UCSD-AML1 (cell line): ENCODE data around the gene L3MBTL4.
"Not testable (repeated sequence)": the region's sequence is repeated elsewhere in the genome, so short reads cannot be mapped to it uniquely, and the experiment has no call there.

Experiments used
- DNase-seq: peaks from one replicate; lab custom pipeline; 2025; ENCODE audit not compliant: unreplicated experiment; lab: John Stamatoyannopoulos, UW

The L3MBTL4 gene

DNA sequence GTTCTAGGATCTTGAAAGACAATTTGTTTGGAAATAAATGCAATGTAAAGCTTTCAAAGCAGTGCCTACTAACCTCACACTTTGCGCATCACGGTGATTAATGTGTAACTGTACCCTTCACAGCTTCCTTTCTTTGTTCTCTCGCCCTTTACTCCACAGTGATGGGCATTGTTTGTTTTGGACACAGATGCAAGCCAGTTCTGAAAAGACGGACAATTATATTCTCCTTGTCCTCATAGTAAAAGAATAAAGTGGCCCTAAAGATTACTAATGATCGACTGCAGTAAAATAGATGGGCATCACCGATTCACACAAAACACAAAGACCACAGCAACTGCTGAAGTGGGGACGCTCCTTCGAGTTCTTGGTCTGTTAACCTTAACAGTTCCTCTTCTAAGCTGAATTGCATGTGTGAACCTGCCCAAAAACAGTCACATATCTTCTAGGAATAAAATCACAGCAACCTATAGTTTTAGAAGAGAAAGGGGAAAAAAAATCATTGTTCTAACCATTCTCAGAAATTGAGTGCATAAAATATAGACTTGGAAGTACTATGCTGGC is 7.7 kb downstream of the L3MBTL4 start:
- DNase-seq = no peak

DNA sequence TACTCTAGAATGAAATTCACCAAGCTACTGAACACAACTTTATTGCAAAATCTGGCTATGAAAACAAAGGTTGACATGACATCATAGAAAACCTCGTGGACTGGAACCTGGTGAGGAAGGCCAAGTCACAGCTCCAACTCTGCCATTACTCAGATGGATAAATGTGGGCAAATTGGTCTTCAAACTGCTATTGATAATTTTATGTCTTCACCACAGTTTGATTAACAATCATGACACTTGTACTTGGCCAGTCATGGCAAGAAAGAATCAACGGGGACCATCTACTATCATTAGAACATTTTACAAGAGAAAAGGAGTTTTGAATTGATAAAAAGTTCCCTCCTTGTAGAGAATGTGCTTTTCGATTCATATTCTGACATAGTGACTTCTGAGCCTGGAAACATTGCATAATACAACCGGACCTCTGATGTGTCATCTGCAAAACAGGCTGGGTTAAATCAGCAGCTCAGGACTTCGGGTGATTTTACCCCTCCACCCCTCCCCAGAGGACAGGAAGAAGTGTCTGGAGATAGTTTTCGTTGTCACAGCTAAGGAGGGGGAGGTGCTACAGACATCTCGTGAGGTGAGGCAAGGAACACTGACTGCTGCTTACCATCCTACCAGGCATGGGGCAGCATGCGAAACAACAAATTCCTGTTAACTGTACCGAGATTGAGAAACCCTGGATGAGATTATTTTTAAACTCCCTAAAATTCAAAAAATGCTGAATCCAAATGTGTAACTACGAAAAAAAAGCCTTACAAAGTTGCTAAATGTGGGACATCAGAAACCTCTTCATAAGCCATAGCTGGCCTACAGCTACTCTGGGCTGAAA is 8.4 kb downstream of the L3MBTL4 start:
- DNase-seq = no peak

DNA sequence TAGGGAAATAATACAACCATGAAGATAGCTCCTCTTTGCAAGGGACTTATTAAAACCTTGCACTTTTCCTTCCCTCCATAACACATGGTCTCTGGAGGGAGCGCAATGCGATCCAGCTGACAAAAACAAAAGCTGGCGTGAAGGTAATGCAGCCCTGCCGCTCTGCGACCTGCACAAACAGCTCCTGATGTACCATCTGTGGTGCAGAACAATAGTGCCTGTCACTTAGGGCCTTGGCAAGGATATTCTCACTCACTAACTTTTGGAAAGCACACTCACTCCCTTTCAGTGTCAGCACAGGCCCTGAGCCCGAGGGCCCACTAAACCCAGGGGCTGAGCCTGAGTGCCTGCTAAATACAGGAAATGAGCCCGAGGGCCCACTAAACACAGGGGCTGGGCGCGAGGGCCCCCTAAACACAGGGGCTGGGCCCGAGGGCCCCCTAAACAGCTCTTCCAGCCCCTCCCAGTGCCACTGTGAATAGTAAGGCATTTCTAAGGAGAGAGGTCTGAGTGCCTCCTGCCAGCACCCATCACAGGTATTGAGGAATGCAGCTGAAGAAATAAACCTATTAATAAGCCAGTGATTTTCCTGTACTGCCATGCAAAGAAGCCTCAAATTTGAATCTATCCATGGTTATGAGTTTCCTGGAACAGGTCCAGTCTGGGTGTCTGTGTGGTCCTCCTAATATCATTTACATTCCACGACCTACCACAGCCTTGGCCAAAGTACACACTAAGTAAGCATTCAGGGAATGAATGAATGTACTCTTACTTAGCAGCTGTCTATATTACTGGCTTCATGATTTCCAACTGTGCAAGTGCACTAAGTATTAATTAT is 9.3 kb downstream of the L3MBTL4 start:
- no peak for DNase-seq

DNA sequence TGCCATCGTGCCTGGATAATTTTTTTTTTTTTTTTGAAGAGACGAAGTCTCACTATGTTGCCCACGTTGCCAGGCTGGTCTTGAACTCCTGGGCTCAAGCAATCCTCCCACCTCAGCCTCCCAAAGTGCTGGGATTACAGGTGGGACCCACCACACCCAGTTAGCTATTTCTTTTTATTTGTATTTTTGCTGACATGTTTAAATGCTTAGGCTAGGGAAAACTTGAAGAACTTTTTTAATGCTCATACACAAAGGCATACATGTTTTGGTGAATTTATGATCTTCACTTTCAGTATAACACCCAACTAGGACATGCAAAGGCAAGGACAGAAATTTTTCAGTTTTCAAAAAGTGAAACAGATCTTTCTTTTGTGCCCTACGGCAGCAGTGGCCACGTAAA is 9.9 kb downstream of the L3MBTL4 start:
- no peak for DNase-seq

DNA sequence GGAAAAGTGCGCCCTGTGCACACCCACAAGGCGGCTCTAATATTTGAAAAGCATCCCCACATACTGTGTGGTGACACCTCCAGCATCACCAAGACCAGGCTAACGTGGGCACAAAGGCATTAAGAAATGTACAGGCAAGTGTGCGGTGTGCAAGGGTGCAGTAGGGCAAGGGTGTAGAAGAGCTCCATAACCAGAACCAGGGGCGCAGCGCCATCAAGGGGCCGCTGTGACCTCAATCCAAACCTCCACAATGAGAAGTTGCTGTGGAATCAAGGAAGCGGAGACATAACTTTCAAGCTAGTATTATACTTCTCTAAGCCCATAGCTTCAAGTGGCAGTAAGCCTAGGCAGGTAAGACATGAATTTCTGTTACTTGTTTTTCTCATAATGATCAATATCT is 13.0 kb downstream of the L3MBTL4 start:
- peak; percentile 9 for DNase-seq

DNA sequence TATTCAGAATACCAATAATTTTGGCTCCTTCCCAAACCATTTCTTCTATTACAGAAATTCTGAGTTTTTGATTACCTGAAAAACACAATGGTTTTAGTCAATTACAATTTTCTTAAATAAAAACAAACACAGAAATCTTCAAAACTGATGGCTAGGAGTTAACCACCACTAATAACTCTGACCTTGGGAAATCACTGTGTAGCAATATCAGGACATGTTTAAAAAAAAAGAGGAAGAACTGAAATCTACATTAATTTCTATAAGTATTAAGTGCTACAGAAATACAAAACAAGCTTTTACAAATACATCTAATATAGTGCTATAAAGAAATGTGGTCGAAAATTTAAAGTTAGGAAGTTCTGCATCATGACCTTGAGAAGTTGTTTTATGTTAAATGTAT is 14.9 kb downstream of the L3MBTL4 start:
- DNase-seq = no peak

DNA sequence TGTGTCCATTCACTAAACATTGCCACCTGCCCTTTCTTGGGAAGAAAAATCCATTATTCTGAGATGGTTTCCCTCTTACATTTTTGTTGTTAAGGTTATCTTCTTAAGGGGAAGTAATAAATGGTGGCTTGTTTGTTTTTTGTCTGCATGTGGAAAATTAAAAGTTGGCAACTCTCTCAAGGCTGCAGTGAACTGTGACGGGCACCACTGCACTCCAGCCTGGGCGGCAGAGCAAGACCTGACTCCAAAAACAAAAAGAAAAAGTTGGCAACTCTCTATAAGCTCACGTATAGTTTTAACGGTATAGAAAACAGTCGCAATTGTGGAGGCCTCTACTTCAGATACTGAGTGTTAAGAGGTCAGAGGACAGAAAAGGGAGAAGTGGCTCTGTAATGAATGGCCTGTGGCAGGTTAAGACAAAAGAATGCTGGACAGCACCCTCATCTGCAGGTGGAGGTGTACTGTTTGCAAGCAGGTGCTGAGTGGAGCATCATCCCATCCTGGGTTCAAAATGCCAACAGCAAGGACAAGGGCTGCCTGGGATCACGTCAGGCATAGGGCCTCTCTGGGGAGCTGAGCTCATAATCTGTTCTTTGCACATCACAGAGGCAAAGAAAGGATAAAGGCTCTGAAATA is 16.7 kb downstream of the L3MBTL4 start:
- DNase-seq = no peak

DNA sequence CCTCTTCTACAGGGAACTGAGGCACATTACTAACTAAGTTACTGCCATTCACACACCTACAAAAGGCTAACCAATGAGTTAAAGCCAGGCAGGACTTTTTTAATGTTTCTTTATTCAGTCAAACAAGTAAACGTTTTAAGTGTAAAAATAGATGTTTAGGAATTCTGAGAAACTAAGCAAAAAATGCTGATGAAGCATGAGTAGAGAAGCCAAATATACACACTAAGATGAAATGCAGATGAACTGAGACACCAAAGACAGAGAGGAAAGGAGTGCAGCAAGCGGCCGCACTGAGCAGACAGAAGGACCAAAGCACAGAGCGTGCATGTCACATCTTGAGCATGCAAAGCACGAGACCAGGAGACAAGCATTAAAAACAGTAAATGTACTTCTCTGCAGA is 17.9 kb downstream of the L3MBTL4 start:
- DNase-seq = no peak

DNA sequence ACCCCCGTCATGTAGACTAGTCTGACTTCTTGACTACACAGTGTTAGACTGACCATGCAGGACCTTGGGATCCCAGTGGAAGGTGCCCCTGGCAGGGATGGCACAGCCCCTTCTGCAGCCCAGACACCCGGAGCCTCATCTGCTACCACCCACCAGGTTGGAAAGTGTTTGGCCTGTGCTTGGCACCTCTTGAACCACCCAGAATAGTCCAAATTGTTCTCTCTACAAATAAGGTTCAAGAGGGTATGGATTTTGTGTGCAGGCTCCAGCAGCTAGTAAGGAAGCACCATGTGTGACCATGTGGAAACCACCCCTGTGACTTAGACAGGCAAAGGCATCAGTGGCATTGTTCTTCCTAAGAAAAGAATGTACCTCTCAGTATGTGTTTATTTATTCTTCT is 18.4 kb downstream of the L3MBTL4 start:
- DNase-seq = no peak

DNA sequence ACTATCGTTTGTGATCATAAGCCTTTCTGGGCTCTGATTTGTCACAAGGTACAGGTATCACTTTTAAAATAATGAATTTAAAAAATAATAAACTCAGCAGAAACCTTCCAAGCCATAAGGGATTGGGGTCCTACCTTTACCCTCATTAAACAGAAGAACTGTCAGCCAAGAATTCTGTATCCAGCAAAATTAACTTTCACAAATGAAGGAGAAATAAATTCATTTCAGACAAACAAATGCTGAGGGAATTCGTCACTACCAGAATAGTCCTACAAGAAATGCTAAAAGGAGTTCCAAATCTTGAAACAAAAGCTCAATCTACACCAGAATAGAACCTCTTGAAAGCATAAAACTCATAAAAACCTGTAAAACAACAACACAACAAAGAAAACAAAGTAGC is 25.7 kb downstream of the L3MBTL4 start:
- DNase-seq = no peak

DNA sequence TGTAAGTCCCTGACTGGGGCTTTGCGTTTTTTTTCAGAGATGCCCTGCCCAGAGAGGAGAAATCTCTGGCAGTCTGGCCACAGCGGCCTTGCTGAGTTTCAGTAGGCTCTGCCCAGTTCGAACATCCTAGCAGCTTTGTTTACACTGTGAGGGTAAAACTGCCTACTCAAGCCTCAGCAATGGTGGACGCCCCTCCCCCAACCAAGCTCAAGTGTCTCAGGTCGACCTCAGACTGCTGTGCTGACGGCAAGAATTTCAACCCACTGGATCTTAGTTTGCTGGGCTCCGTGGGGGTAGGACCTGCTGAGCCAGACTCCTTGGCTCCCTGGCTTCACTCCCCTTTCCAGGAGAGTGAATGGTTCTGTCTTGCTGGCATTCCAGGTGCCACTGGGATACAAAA is 31.7 kb downstream of the L3MBTL4 start:
- no peak for DNase-seq

DNA sequence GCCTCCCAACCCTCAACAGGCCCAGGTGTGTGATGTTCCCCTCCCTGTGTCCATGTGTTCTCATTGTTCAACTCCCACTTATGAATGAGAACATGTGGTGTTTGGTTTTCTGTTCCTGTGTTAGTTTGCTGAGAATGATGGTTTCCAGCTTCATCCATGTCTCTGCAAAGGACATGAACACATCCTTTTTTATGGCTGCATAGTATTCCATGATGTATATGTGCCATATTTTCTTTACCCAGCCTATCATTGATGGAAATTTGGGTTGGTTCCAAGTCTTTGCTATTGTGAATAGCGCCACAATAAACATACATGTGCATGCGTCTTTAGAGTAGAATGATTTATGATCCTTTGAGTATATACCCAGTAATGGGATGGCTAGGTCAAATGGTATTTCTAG is 37.2 kb downstream of the L3MBTL4 start:
- not testable (repeated sequence) for DNase-seq

DNA sequence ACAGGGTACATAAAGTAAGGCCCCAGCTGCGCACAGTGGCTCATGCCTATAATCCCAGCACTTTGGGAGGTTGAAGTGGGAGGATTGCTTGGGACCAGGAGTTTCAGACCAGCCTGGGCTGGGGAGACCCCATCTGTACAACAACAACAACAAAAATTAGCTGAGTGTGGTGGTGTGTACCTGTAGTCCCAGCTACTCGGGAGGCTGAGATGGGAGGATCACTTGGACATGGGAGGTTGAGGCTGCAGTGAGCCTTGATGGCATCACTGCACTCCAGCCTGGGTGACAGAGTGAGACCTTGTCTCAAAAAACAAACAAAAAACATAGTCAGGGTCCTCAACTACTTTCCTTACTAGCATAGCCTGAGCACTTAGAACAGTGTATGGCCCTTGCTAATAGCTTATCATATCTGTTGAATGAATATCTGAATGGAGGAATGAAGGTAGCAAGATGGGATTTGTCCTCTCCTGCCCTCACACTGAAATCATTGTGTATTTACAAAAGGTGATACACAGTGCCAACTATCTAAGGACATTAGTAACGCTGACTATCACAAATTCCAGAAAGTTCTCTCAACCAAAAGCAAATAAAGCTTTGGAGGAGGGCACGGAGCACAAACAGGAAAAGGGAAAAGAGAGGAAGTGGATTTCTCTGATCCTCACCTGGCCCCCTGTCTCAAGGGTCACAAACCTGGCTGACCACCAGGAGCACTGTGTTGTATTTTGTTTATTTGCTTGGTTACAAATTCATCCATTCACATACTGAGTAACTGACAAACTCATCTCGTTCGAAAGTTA is 38.1 kb downstream of the L3MBTL4 start:
- no peak for DNase-seq

DNA sequence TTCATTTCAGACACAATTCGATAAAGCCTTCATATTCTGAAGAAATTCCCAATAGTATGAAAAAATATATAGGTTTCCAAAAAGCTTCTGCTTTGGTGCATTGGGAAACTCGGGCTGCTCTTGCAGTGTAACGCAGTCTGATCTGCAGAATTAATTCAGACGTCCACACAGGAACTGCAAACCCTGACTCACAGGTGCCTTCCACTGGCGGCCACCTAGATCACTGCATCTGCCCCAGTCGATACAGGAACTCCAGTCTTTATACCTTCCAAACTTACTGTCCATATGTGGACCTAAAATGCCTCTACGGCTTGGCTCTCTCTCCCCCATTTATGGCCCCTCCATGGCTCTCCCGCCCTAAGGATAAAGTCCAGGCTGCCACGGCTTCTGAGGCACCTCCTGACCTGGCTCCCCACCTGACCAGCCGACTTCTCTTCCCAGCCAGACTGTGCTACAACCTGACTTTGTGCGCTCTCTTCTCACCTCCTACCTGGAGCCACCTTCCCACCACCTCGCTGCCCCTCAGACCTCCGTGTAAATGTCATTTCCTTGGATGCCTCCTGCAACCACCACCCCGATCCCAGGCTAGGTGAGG is 39.7 kb downstream of the L3MBTL4 start:
- no peak for DNase-seq

DNA sequence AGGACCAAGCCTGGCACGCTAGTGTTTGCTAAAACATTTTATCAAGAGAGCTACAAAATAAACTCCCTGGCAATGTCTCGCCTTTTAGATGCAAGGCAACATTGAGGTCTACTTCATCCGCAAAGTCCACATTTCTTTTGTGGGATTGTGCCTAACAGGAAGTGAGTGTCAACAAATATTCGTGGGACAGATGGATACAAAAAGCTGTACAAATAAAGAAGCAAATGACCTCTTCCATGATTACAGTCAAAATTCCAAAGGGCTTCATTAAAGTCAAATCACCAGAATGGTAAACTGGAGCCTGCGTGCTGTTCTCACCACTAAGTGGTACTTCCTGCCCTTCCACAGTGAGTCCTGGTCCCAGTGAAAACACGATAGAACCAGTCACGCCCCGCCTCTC is 40.4 kb downstream of the L3MBTL4 start:
- no peak for DNase-seq

DNA sequence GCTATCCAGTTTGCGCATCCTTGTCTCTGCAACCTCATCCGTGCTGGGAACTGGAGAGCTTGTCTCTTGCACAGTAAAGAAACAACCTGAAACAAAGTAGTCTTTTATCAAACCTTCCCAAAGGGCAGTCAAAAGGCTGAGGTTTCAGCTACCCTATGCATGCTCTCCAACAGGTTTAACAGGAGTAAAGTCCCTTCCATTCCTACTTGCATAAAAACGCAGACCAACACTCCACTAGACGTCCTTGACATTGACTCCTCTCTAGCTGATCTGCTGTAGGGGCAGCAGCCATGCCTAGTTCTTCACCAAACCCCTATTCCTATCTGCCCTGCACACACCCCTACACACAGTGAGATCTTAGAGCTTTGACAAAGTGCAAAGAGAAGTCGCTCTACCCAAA is 41.5 kb downstream of the L3MBTL4 start:
- DNase-seq = no peak

DNA sequence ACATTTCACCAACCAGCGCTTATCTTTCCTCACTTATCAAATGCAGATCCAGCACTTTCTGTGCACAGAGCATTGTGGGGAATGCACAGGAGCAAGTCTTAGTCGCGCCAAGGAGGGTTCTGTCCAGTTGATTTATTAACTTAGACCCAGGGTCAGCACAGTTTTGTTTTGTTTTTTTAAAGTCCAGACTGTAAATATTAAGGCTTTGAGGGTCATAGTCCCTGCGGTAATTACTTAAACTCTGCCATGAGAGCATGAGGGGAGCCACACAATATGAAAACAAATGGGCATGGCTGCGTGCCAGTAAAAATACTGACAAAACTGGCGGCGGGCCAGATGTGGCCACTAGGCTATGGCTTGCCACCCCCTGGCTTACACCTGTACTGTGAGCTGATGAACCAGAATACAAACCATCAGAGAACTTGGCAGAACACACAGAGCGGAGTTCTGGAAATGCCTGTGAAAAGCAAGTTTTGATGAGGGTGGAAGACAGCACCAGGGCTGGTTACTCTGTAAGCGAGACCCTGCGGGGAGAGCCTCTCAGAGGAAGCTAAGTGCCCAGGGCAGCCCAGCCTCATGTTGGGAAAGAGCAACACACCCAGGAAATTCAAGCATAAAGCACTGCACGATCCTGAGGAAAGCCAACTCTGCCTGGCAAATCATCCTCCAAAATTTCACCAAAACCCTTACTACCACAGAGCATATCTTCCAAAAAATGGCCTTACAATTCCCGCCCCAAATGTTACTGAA is 43.6 kb downstream of the L3MBTL4 start:
- DNase-seq = no peak

DNA sequence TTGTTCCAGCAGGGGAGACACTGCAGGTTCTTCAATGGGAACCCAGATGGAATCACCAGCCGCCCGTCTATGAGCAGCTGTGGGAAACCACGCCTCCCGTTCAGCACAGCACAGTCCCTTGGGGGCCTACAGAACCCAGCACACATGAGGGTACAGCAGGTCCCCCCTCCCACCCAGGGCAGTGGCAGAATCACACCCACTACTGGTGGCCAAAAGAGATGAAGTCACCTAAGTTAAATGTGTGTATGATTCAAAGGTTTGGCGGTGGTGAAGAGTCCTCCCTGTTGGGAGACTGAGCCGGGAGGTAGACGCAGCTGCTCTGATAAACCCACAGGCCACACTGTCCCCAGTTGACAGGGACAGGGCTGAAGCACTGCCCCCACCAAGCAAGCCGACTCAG is 44.3 kb downstream of the L3MBTL4 start:
- no peak for DNase-seq

DNA sequence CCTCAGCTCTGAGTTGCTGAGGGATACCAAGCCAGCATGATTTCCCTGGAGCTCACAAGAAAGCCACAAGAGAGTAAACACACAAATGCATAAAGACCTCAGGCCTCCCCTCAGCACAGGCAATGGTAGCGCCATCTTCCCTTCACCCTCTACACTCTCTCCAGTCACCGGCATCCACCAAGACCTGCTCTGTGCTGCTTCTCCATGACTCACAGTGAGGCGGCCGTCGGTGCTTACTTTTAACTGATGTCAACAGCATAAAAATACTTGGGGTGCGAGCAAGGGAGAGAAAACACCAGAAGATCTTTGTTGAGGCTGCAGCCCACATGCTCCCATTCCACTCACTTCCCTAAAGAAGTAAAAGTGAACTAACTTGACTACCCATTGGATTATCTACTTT is 46.7 kb downstream of the L3MBTL4 start:
- no peak for DNase-seq

DNA sequence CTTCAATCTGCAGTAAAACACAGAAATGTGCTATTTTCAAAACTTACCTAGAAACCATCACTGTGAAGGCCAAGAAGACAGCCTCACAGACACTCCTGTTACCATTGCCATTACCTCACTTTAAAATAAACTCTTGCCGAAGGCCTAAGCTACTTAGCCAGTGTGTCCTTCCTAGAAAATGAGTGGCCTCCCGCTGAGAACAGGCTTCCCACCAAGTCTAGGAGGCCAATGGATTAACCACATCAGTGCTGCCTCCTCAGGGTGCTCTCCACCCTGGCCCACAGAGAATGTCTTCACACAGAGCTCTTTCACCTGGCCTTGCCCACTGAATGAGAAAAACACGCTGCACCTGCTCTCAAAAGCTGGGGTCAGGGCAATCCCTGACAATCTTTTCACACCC is 47.5 kb downstream of the L3MBTL4 start:
- DNase-seq = no peak
